ENCODE results near the gene ASS1. TPM values are rescaled to one million over a fixed set of nuclear protein-coding genes. Genes with fewer than 3 reads are reported as not detected.

Gene ASS1
- total RNA-seq, 1 experiment from 2014 or later: 118 TPM

DNA sequence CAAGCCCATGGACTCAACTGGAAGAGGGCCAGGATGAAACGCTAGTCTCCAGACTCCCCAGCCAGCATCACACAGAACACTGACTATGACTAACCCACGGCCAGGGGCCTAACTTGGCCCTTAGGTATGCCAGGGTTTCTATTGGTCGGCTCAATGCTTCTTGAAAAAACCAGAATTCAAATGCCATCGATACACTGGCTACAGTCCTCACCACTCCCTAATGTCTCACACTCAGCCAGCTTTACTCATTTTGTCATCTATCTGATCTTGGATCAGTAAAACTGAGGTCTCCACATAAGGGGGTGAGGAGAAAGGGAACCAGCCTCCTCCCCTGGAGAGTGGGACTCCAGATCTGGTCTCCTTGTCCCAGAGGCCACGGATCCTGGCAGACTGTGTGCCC is 75.2 kb downstream of the ASS1 start:
- no peak for DNase-seq
- Histone ChIP-seq H3K9me3 (no peaks in the 10 kb centered on the region), H3K4me1 (0 out of 2 replicates have a peak, but pooled peaks cover 4% of the 10 kb centered on the region), H3K36me3 (ENCODE audit: control insufficient read depth, insufficient read depth, low read length) (no peaks in the 10 kb centered on the region), H3K4me3 (ENCODE audit: low read depth, low read length) (no peak overlapping the region), H3K27me3 (replicated peaks; ENCODE audit: control insufficient read depth, insufficient read depth, low read length) (no peaks in the 10 kb centered on the region)
- Mint-ChIP-seq H3K27me3 (ENCODE audit: insufficient read depth, unreplicated experiment) (no peaks in the 10 kb centered on the region), H3K36me3 (ENCODE audit: insufficient read depth, unreplicated experiment) (no peaks in the 10 kb centered on the region), H3K4me3 (ENCODE audit: unreplicated experiment) (no peak overlapping the region), H3K27ac (ENCODE audit: unreplicated experiment) (no peak overlapping the region), H3K4me1 (ENCODE audit: low read depth, unreplicated experiment) (no peaks in the 10 kb centered on the region), H3K9me3 (ENCODE audit: unreplicated experiment) (no peaks in the 10 kb centered on the region)
- ChIA-PET POLR2A (no interaction called here), CTCF (no interaction called here)
- intact Hi-C loops (cut with micrococcal nuclease; ENCODE audit: unreplicated experiment): no loop called here
- TF ChIP-seq, protein P1, sequence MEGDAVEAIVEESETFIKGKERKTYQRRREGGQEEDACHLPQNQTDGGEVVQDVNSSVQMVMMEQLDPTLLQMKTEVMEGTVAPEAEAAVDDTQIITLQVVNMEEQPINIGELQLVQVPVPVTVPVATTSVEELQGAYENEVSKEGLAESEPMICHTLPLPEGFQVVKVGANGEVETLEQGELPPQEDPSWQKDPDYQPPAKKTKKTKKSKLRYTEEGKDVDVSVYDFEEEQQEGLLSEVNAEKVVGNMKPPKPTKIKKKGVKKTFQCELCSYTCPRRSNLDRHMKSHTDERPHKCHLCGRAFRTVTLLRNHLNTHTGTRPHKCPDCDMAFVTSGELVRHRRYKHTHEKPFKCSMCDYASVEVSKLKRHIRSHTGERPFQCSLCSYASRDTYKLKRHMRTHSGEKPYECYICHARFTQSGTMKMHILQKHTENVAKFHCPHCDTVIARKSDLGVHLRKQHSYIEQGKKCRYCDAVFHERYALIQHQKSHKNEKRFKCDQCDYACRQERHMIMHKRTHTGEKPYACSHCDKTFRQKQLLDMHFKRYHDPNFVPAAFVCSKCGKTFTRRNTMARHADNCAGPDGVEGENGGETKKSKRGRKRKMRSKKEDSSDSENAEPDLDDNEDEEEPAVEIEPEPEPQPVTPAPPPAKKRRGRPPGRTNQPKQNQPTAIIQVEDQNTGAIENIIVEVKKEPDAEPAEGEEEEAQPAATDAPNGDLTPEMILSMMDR (IDR thresholded peaks at IDR 0.05; ENCODE audit: insufficient read depth in 1 of 2, low read depth in 1 of 2, low read length in 1 of 2, severe bottlenecking in 1 of 2, unreplicated experiment in 1 of 2): no peak
- BruUV-seq (replicated peaks): no TSS peak

DNA sequence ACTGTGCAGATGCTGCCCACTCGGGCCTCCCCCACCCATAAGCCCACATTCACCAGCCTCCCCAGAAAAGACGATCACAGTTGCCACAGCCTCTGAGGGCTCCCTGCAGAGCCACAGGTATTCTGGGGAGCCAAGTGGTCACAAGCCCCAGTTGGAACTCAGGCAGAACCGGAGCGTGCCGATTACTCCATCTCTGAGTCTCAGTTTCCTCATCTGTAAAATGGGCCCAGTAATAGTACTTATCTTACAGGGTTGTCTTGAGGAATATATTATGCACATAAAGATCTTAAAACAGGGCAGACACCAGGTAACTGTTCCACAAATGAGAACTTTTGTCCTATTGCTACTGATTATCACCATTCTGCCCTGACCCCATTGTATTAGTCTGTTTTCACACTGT is 77.0 kb downstream of the ASS1 start:
- Mint-ChIP-seq H3K36me3 (ENCODE audit: insufficient read depth, unreplicated experiment) (no peaks in the 10 kb centered on the region), H3K4me3 (ENCODE audit: unreplicated experiment) (no peak overlapping the region), H3K27ac (ENCODE audit: unreplicated experiment) (no peak overlapping the region), H3K27me3 (ENCODE audit: insufficient read depth, unreplicated experiment) (no peaks in the 10 kb centered on the region), H3K9me3 (ENCODE audit: unreplicated experiment) (no peaks in the 10 kb centered on the region), H3K4me1 (ENCODE audit: low read depth, unreplicated experiment) (no peaks in the 10 kb centered on the region)
- no peak for DNase-seq
- Histone ChIP-seq H3K36me3 (ENCODE audit: control insufficient read depth, insufficient read depth, low read length) (no peaks in the 10 kb centered on the region), H3K9me3 (no peaks in the 10 kb centered on the region), H3K4me3 (ENCODE audit: low read depth, low read length) (no peak overlapping the region), H3K4me1 (peaks cover 4% of the 10 kb centered on the region; the same call in 1 of the 2 replicates), H3K27me3 (replicated peaks; ENCODE audit: control insufficient read depth, insufficient read depth, low read length) (no peaks in the 10 kb centered on the region)
- ChIA-PET POLR2A (interaction anchor here (0.6 kb wide), 1 partner anchor 76 kb away, joined by 4 read pairs; no protein-coding TSS in a partner anchor), CTCF (no interaction called here)
- intact Hi-C loops (cut with micrococcal nuclease; ENCODE audit: unreplicated experiment): no loop called here
- no TSS peak for BruUV-seq (replicated peaks)
- TF ChIP-seq, protein P1 (IDR thresholded peaks at IDR 0.05; ENCODE audit: insufficient read depth in 1 of 2, low read depth in 1 of 2, low read length in 1 of 2, severe bottlenecking in 1 of 2, unreplicated experiment in 1 of 2): no peak

DNA sequence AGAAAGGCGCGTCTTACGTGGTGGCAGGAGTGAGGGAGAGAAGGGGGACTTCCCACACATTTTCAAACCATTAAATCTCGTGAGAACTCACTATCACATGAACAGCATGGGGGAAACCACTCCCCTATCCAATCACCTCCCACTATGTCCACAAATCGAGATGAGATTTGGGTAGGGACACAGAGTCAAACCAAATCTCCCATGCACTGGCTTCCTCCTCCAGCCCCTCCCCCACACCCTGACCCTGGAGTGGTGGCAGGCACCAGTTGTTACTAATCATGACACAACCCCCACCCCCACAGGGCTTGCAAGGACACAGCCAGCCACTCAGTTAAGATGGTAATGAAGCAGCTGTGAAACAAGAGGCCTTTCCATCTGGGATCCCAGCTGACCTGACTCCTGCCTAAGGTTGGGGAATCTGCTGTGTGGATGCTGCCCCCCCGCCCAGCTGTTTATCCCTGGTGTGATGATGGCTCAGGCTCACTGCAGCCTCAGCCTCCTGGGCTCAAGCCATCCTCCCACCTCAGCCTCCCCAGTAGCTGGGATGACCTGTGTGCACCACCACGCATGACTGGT is 77.6 kb downstream of the ASS1 start:
- H3K4me1 Mint-ChIP-seq (ENCODE audit: low read depth, unreplicated experiment): no peaks in the 10 kb centered on the region
- intact Hi-C loops (cut with micrococcal nuclease; ENCODE audit: unreplicated experiment): no loop called here
- Histone ChIP-seq H3K27me3 (replicated peaks; ENCODE audit: control insufficient read depth, insufficient read depth, low read length) (no peaks in the 10 kb centered on the region), H3K36me3 (ENCODE audit: control insufficient read depth, insufficient read depth, low read length) (no peaks in the 10 kb centered on the region), H3K4me1 (peaks cover 4% of the 10 kb centered on the region; the same call in 1 of the 2 replicates), H3K9me3 (no peaks in the 10 kb centered on the region), H3K4me3 (ENCODE audit: low read depth, low read length) (no peak overlapping the region)
- H3K27me3 Mint-ChIP-seq (ENCODE audit: insufficient read depth, unreplicated experiment): no peaks in the 10 kb centered on the region
- H3K4me3 Mint-ChIP-seq (ENCODE audit: unreplicated experiment): no peak overlapping the region
- ChIA-PET POLR2A (no interaction called here), CTCF (interaction anchor here (0.6 kb wide), 1 partner anchor 14 kb away, joined by 4 read pairs; no protein-coding TSS in a partner anchor)
- no peaks in the 10 kb centered on the region for H3K9me3 Mint-ChIP-seq (ENCODE audit: unreplicated experiment)
- peak in 1 of 2 experiments; percentile 21 for DNase-seq
- TF ChIP-seq, protein P1 (IDR thresholded peaks at IDR 0.05; ENCODE audit: insufficient read depth in 1 of 2, low read depth in 1 of 2, low read length in 1 of 2, severe bottlenecking in 1 of 2, unreplicated experiment in 1 of 2): no peak
- no peak overlapping the region for H3K27ac Mint-ChIP-seq (ENCODE audit: unreplicated experiment)
- H3K36me3 Mint-ChIP-seq (ENCODE audit: insufficient read depth, unreplicated experiment): no peaks in the 10 kb centered on the region
- BruUV-seq (replicated peaks): no TSS peak

Measured in Caco-2 (cell line).